Endothelial cell of umbilical vein (primary cell): ENCODE data around the gene KCNC1. TPM values are rescaled to one million over a fixed set of nuclear protein-coding genes. Genes with fewer than 3 reads are reported as not detected.

Experiments
- BruUV-seq: library from RNA; stranded (reverse); fragments of 400-500 nt; replicated peaks from 2 replicates; lab custom pipeline; 2021; lab: Mats Ljungman, UMichigan
- CTCF ChIA-PET: fragments of 300-600, 350-600 bp; sonication (Branson Sonifier 250); formaldehyde crosslinking; loops from one replicate; lab custom pipeline; 2021; ENCODE audit warnings: antibody characterized with exemption, inconsistent platforms; lab: Charles Lee
- POLR2A ChIA-PET: fragments of 300-600, 350-600 bp; sonication (Branson Sonifier 250); formaldehyde crosslinking; loops from one replicate; lab custom pipeline; 2021; ENCODE audit warnings: antibody characterized with exemption, inconsistent platforms; lab: Charles Lee
- DNase-seq: peaks from one replicate; pipeline ENCODE4 v3.0.0-alpha.2; 2011; ENCODE audit warnings: low read depth, low spot score
- FAIRE-seq: peaks from 2 replicates; lab custom pipeline; 2011; peaks lifted over from hg19 to GRCh38; lab: Jason Lieb, UNC
- H2AFZ ChIP-seq: 2 replicates; pipeline ENCODE4 v1.6.0; 2012; ENCODE audit warnings: low read depth, low read length, control low read depth, inconsistent platforms
- H3K27ac ChIP-seq: 2 replicates; pipeline ENCODE4 v1.5.1; 2011; ENCODE audit warnings: low read depth, mild to moderate bottlenecking, control low read depth, low read length, moderate library complexity; ENCODE audit not compliant: insufficient read depth
- H3K27me3 ChIP-seq, 2 experiments: 2 replicates each; pipeline versions ENCODE4 v1.6.0 to v1.6.1; 2011; ENCODE audit warnings: low read length in 2 of 2, mixed read lengths in 1 of 2; ENCODE audit not compliant: control insufficient read depth in 2 of 2, insufficient read depth in 2 of 2
- H3K36me3 ChIP-seq, 2 experiments: 2 replicates in 1 of 2; 3 replicates in 1 of 2; pipeline ENCODE4 v1.5.1; 2011; ENCODE audit warnings: low read length in 2 of 2, mild to moderate bottlenecking in 1 of 2, moderate library complexity in 1 of 2; ENCODE audit not compliant: control insufficient read depth in 2 of 2, insufficient read depth in 2 of 2; ENCODE audit errors: extremely low read depth in 1 of 2
- H3K4me1 ChIP-seq: 3 replicates; pipeline ENCODE4 v1.5.1; 2011; ENCODE audit warnings: mild to moderate bottlenecking, low read length; ENCODE audit not compliant: control insufficient read depth, insufficient read depth; ENCODE audit errors: extremely low read depth
- H3K4me2 ChIP-seq: 2 replicates; pipeline ENCODE4 v1.6.1; 2011; ENCODE audit warnings: low read length, control low read depth, mixed read lengths; ENCODE audit not compliant: insufficient read depth
- H3K4me3 ChIP-seq, 3 experiments: fragments of 200-600 bp in 1 of 3; sonication (generic), shearing (Covaris generic) in 1 of 3; replicated peaks in 1 of 3; 2 replicates each; pipeline ENCODE4 v1.5.1; 2011 to 2016; ENCODE audit warnings: control low read depth in 3 of 3, low read length in 3 of 3, mild to moderate bottlenecking in 2 of 3, inconsistent platforms in 1 of 3, low read depth in 1 of 3, moderate library complexity in 1 of 3; ENCODE audit not compliant: insufficient read depth in 1 of 3
- H3K79me2 ChIP-seq: 2 replicates; pipeline ENCODE4 v1.6.0; 2012; ENCODE audit warnings: low read length, inconsistent platforms; ENCODE audit not compliant: control insufficient read depth, insufficient read depth
- H3K9ac ChIP-seq: replicated peaks from 2 replicates; pipeline ENCODE3; 2011; ENCODE audit warnings: low read length, control low read depth; ENCODE audit not compliant: insufficient read depth; ENCODE audit errors: extremely low read depth
- H3K9me1 ChIP-seq: replicated peaks from 3 replicates; pipeline ENCODE4 v1.6.0; 2011; ENCODE audit warnings: mild to moderate bottlenecking, low read length; ENCODE audit not compliant: control insufficient read depth, insufficient read depth; ENCODE audit errors: extremely low read depth
- H3K9me3 ChIP-seq: replicated peaks from 2 replicates; pipeline ENCODE4 v1.5.1; 2012; ENCODE audit warnings: low read length, inconsistent platforms; ENCODE audit not compliant: control insufficient read depth, insufficient read depth
- H4K20me1 ChIP-seq: replicated peaks from 2 replicates; pipeline ENCODE3; 2011; ENCODE audit warnings: mild to moderate bottlenecking, low read length; ENCODE audit not compliant: control insufficient read depth, insufficient read depth; ENCODE audit errors: extremely low read depth
- CTCF ChIP-seq, 2 donors: IDR thresholded peaks; 1 replicate in 1 of 2; 2 replicates in 1 of 2; pipeline ENCODE4 v1.5.1; 2011; ENCODE audit warnings: low read length in 2 of 2, mild to moderate bottlenecking in 2 of 2, moderate library complexity in 2 of 2, control low read depth in 1 of 2, inconsistent platforms in 1 of 2, low read depth in 1 of 2; ENCODE audit not compliant: insufficient read depth in 1 of 2; ENCODE audit errors: extremely low read depth in 1 of 2
- EZH2 ChIP-seq: IDR thresholded peaks from 2 replicates; pipeline ENCODE4 v1.6.1; 2012; ENCODE audit warnings: borderline replicate concordance, low read depth, mild to moderate bottlenecking, moderate library complexity, low read length, inconsistent platforms; ENCODE audit not compliant: severe bottlenecking
- FOS ChIP-seq: IDR thresholded peaks from 2 replicates; pipeline ENCODE4 v1.6.1; 2011; ENCODE audit warnings: mild to moderate bottlenecking, low read length, moderate library complexity, borderline replicate concordance; ENCODE audit not compliant: insufficient read depth
- GATA2 ChIP-seq: IDR thresholded peaks from 2 replicates; pipeline ENCODE4 v1.7.0; 2011; ENCODE audit warnings: low read depth, mild to moderate bottlenecking, moderate library complexity, mixed read lengths, low read length; ENCODE audit not compliant: insufficient read length, insufficient read depth
- JUN ChIP-seq: IDR thresholded peaks from 2 replicates; pipeline ENCODE4 v1.6.1; 2011; ENCODE audit warnings: borderline replicate concordance, low read depth; ENCODE audit not compliant: insufficient read length, insufficient read depth
- MAX ChIP-seq: IDR thresholded peaks from 2 replicates; pipeline ENCODE4 v1.6.1; 2011; ENCODE audit not compliant: insufficient read depth, insufficient read length
- MYC ChIP-seq: IDR thresholded peaks from one replicate; pipeline ENCODE4 v1.6.1; 2011; ENCODE audit warnings: mild to moderate bottlenecking, low read depth, low read length
- POLR2A ChIP-seq: IDR thresholded peaks from 2 replicates; pipeline ENCODE4 v1.6.1; 2012; ENCODE audit warnings: low read depth, mild to moderate bottlenecking, control low read depth, low read length
- POLR2AphosphoS5 ChIP-seq: IDR thresholded peaks from 2 replicates; pipeline ENCODE4 v1.6.1; 2012; ENCODE audit warnings: low read depth, mild to moderate bottlenecking, control low read depth, low read length, moderate library complexity; ENCODE audit not compliant: insufficient read depth
- dilution Hi-C: fragments of 300-500 bp; cut with MboI; formaldehyde crosslinking; loops from one replicate; pipeline ENCODE4 v1.15.0; 2019; ENCODE audit warnings: low sequenced_read_pairs; ENCODE audit not compliant: extremely low pct_ligation_motif_present
- intact Hi-C: fragments of 100-400 bp; cut with micrococcal nuclease; formaldehyde crosslinking; loops from one replicate; pipeline ENCODE4 v1.10.0; 2022
- polyA plus RNA-seq, 4 experiments: library from polyadenylated mRNA; depleted of rRNA in 3 of 4; stranded (reverse) in 3 of 4; unstranded in 1 of 4; fragments of >200 nt; gene quantifications; 2 replicates each; pipeline versions ENCODE4 v1.2.1 to v1.2.3, GENCODE V29; 2011 to 2012; ENCODE audit warnings: missing spikeins in 1 of 4
- total RNA-seq: library from RNA; stranded (reverse); gene quantifications from 2 replicates; pipeline ENCODE4 v1.2.3, GENCODE V29; 2021

Gene KCNC1
- total and polyA plus RNA-seq, 2 donors (not counting 3 experiments of a cell fraction or from before 2014, with no cell fraction given): not detected

- Histone ChIP-seq H3K4me2 (no peak overlapping the region), H4K20me1 (no peaks in the 10 kb centered on the region), H3K9ac (no peak overlapping the region), H3K36me3 (no peaks in the 10 kb centered on the region), H3K79me2 (no peaks in the 10 kb centered on the region), H3K27ac (no peak overlapping the region), H2AFZ (no peak overlapping the region), H3K4me3 (no peak overlapping the region), H3K27me3 (peaks cover 55 to 57% of the 10 kb centered on the region in 2 experiments), H3K9me3 (no peaks in the 10 kb centered on the region), H3K4me1 (peaks cover 7% of the 10 kb centered on the region), H3K9me1 (no peaks in the 10 kb centered on the region)
- intact Hi-C loops (loop anchor here (5.0 to 10.0 kb wide), 2 partner anchors 244 to 368 kb away; partner anchors contain the start of gene SAAL1), dilution Hi-C loops (no loop called here)
- FAIRE-seq (no peak), DNase-seq (no peak)
- CTCF ChIA-PET: no interaction called here
- no TSS peak for BruUV-seq
- POLR2A ChIA-PET: no interaction called here
- no peak for TF ChIP-seq POLR2A
- no peak for TF ChIP-seq MYC
- TF ChIP-seq EZH2: no peak
- TF ChIP-seq JUN: no peak
- no peak for TF ChIP-seq POLR2AphosphoS5
- no peak for TF ChIP-seq GATA2
Observed at GRCh38 chr11:17736579-17736893, 2.0 kb downstream of the KCNC1 start.

- no peak overlapping the region for H3K4me3 ChIP-seq
- intact Hi-C loops: loop anchor here (5.0 to 10.0 kb wide), 2 partner anchors 245 to 368 kb away; partner anchors contain the start of gene SAAL1
- no peak overlapping the region for H3K9ac ChIP-seq
- H3K27me3 ChIP-seq: peaks cover 52 to 53% of the 10 kb centered on the region in 2 experiments
- H3K9me3 ChIP-seq: no peaks in the 10 kb centered on the region
- FAIRE-seq: no peak
- no peaks in the 10 kb centered on the region for H3K9me1 ChIP-seq
- no peaks in the 10 kb centered on the region for H3K79me2 ChIP-seq
- dilution Hi-C loops: no loop called here
- no peak overlapping the region for H2AFZ ChIP-seq
- POLR2A ChIA-PET: no interaction called here
- TF ChIP-seq GATA2: no peak
- no peak for TF ChIP-seq EZH2
- TF ChIP-seq POLR2AphosphoS5: no peak
- TF ChIP-seq POLR2A: no peak
- no peak for TF ChIP-seq FOS
- no peak for TF ChIP-seq MAX
- no peak for TF ChIP-seq MYC
- no peak for TF ChIP-seq CTCF (IDR thresholded peaks at IDR 0.05; ENCODE audit: extremely low read depth in 1 of 2, insufficient read depth in 1 of 2, low read depth in 1 of 2, low read length in 2 of 2)
- no peak for TF ChIP-seq JUN
- BruUV-seq: no TSS peak
- no peaks in the 10 kb centered on the region for H3K36me3 ChIP-seq
- H4K20me1 ChIP-seq: no peaks in the 10 kb centered on the region
- H3K4me1 ChIP-seq: peaks cover 7% of the 10 kb centered on the region
- no peak overlapping the region for H3K27ac ChIP-seq
- H3K4me2 ChIP-seq: no peak overlapping the region
- DNase-seq: no peak
- CTCF ChIA-PET: interaction anchor here (1.5 kb wide), 1 partner anchor 242 kb away, joined by 5 read pairs; no protein-coding TSS in a partner anchor
Observed at GRCh38 chr11:17736930-17737817, 2.6 kb downstream of the KCNC1 start.
